GM19351 (cell line): ENCODE results near the gene FGF22.

ENCODE experiments used
- ATAC-seq: cut with Tn5 transposase; IDR thresholded peaks from one replicate; pipeline ENCODE4 v1.9.1; 2021; ENCODE audit warnings: mild to moderate bottlenecking, moderate library complexity; ENCODE audit not compliant: unreplicated experiment

FGF22 gene

DNA sequence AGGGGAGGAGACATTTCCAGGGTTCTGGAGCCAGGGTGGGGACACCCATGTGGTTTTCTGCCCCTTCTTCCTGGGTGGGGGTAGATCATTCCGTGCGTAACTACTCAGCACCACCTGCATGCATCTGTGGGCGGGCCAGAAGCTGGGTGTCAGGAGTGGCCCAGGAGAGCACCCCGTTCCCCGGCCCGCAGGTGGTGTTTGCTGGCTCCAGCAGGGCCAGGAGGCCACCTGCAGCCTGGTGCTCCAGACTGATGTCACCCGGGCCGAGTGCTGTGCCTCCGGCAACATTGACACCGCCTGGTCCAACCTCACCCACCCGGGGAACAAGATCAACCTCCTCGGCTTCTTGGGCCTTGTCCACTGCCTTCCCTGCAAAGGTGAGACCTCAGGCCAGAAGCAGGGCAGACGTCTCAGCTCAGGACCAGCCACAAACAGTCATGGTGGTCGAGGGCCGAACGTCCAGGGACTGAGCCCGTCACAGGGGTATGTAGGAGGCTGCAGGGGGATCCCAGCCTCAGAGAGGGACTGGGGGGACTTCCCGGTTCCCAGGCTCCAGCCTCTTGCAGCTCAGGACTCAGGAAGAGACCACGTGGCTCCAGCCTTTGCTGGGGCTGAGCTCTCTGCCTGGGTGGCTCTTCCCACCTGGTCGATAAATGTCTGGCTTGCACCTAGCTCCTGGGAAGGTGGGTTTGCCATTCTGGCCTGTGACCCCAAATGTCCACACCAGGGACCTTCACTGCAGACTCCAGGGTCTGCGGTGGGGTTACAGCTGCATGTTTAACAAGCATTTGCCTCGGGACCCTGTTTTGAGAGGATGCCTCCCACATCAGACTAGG, 38.1 kb downstream of the FGF22 start:
- no peak for ATAC-seq

- no peak for ATAC-seq
These were observed 39.2 kb downstream of the FGF22 start for GRCh38 chr19:678791-679388.

DNA sequence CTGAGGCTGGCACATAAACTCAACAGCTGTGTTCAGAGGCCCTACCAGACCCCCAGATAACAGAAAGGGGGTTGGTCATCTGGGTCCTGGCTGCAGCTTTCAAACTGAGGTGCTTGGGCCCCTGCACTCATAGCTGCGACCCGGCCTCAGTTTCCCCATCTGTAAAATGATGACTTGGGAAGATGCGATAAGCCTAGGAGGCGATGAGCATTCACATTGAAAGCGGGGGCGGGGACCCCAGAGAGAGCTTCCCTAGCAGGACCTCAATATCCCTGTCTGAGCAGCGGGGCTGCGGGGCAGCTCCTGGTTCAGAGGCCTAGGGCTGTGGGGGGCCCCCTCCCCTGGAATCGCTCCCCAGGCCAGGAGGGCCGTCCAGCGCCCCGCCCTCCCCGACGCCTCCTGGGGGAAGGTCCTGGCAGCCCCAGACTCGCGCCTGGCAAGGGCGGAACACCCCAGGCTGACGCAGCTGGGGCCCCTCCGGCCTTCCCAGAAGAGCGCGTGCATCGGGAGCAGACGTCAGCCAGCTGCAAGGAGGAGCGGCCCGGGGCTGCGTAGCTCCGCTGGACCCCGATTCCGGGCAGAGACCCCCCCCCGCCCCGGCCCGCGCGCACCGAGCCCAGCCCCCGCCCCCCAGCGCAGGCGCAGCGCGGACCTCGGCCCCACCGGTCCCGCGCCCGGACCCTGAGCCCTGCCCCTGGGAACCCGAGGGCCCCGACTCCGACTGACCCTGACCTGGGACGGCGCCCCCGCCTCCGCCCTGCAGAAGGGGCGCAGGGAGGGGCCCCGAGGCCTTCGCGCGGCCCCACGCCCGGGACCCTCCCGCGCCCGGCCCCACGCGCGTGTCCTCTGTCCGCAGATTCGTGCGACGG, 40.0 kb downstream of the FGF22 start:
- ATAC-seq, result peak; percentile 3

DNA sequence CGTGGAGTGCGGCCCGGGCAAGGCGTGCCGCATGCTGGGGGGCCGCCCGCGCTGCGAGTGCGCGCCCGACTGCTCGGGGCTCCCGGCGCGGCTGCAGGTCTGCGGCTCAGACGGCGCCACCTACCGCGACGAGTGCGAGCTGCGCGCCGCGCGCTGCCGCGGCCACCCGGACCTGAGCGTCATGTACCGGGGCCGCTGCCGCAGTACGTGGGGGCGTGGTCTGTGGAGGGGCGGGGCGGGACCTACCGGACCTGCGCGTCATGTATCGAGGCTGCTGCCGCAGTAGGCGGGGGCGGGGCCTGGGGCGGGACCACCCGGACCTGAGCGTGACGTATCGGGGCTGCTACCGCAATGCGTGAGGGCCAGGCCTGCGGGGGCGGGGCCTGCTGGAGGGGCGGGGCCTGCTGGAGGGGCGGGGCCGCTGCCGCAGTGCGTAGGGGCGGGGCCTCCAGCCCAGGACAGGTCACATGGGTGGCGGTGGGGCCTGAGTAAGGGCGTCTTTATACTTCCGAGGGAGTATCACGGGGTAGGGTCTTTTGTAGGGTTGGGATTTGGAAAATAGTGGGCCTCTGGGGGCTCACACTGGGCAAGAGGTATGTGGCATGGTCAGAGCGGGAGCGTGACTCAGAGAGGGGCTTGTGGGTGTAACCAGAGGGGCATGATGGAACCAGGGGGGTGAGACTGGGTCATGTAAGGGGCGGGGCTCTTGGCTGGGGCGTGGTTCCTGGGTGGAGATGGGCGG, 40.8 kb downstream of the FGF22 start:
- ATAC-seq, result peak; percentile 70

DNA sequence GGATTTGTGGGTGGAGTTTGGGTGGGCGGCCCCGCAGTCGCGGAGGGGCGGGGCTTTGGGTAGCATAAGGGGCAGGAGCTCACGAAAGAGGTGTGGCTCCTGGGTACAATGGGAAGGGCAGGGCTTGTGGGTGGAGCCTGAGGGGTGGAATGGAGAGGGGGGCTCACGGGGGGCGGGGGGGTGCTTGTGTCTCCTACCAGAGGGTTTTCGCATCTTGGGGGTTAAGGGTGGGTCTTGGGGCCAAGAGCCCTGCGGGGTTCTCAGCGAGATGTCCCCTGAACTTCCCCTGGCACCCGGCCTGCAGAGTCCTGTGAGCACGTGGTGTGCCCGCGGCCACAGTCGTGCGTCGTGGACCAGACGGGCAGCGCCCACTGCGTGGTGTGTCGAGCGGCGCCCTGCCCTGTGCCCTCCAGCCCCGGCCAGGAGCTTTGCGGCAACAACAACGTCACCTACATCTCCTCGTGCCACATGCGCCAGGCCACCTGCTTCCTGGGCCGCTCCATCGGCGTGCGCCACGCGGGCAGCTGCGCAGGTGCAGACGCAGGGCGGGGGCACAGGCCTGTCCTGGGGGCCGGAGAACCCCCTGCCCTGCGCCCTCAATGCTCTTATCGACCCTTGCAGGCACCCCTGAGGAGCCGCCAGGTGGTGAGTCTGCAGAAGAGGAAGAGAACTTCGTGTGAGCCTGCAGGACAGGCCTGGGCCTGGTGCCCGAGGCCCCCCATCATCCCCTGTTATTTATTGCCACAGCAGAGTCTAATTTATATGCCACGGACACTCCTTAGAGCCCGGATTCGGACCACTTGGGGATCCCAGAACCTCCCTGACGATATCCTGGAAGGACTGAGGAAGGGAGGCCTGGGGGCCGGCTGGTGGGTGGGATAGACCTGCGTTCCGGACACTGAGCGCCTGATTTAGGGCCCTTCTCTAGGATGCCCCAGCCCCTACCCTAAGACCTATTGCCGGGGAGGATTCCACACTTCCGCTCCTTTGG, 41.6 kb downstream of the FGF22 start:
- ATAC-seq, result no peak

DNA sequence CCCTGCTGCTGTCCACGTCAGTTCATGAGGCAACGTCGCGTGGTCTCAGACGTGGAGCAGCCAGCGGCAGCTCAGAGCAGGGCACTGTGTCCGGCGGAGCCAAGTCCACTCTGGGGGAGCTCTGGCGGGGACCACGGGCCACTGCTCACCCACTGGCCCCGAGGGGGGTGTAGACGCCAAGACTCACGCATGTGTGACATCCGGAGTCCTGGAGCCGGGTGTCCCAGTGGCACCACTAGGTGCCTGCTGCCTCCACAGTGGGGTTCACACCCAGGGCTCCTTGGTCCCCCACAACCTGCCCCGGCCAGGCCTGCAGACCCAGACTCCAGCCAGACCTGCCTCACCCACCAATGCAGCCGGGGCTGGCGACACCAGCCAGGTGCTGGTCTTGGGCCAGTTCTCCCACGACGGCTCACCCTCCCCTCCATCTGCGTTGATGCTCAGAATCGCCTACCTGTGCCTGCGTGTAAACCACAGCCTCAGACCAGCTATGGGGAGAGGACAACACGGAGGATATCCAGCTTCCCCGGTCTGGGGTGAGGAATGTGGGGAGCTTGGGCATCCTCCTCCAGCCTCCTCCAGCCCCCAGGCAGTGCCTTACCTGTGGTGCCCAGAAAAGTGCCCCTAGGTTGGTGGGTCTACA, 43.1 kb downstream of the FGF22 start:
- no peak for ATAC-seq

- no peak for ATAC-seq
These were observed 45.8 kb downstream of the FGF22 start for GRCh38 chr19:685454-685931.

DNA sequence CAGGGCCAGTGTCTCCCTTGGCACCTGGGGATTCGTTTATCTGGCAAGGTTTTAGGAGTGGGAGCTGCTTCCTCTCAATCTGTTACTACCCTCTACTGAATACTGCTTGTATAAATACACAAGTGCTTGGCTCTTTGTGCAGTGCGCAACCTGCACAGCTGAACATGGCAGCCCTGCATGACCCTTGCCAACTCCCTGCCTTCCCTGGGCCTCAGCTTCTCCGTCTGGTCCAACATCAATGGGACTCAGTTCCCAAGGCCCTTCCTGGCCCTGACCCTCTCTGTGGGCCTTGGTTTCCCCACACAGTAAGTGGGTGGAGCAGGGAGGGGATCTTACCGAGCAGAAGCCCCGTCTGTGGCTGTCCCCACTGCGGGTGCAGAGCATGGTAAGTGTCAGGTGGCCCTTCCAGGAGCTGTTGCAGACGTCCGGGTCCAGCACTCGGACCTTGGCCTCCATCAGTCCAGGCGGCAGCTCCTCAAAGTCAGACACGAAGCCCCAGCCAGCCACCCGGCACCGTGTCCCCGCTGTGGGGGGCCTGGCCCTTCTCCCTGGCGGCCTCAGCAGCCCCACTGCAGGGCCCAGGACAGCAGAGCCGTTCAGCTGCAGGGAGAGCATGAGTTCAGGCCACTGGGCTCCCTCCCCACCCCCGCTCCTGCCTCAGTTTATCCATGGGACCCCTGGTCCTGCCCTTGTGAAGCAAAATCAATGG, 47.1 kb downstream of the FGF22 start:
- ATAC-seq, result no peak

DNA sequence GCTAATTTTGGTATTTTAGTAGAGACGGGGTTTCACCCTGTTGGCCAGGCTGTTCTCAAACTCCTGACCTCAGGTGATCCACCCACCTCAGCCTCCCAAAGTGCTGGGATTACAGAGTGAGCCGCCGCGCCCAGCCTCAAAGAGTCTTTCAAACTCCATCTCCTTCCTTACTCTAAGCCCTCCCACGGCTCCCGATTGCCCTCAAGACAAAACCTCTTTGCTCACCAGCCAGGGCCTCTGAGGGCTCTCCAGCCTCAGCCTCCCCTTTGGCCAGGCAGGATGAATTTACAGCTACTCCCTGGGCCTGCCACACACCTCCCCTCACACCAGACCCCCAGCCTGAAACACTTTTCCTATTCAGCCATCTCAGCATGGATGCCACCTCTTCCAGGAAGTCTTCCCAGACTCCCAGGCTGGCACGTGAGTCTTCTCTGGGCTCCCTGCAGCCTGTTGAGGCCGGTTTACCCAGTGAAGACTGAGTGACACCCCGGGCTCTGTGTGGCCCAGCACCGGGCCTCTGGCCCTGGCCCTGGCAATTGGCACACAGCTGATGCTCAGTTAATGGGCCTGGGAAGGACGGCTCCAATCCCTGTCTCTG, 48.0 kb downstream of the FGF22 start:
- no peak for ATAC-seq

DNA sequence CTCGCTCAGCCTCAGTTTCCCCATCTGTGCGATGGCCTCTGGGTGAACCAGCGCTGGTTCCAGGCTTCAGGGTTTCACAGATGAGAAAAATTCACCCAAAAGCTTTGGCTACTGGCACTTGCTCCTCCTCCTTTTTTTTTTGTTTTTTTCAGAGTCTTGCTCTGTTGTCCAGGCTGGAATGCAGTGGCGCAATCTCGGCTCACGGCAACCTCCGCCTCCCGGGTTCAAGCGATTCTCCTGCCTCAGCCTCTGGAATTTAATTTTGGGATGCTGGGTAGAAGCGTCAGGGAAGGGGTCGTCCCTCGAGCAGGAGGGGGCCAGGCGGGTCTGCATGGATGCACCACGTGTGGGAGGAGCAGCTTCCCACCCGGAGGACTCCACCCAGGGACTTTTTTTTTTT, 48.5 kb downstream of the FGF22 start:
- ATAC-seq, result no peak

DNA sequence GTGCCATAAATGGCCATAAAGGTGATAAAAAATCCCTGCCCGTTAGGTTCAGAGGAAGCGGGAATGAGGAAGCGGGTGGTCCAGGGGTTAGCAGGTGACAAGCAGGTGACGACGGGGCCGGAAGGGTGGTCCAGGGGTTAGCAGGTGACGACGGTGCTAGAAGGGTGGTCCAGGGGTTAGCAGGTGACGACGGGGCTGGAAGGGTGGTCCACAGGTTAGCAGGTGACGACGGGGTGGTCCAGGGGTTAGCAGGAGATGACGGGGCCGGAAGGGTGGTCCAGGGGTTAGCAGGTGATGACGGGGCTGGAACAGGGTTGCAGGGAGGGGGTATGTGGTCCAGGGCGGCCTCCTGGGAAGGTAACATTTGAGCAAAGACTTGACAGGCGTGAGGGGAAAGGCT, 49.3 kb downstream of the FGF22 start:
- ATAC-seq, result no peak

- no peak for ATAC-seq
These were observed 50.5 kb downstream of the FGF22 start for GRCh38 chr19:690203-690602.
